Caco-2 (cell line): ENCODE measurements around the gene MYL12B. TPM values are rescaled to one million over a fixed set of nuclear protein-coding genes. Genes with fewer than 3 reads are reported as not detected.

Experiments used
- BruUV-seq: library from RNA; stranded (reverse); fragments of 400-500 nt; replicated peaks from 2 replicates; lab custom pipeline; 2021; lab: Mats Ljungman, UMichigan
- CTCF ChIA-PET: fragments of 300-600 bp; sonication (Branson Sonifier 250); formaldehyde crosslinking; loops from one replicate; lab custom pipeline; 2022; ENCODE audit warnings: antibody characterized with exemption; lab: Charles Lee
- POLR2A ChIA-PET: fragments of 300-600 bp; sonication (Branson Sonifier 250); formaldehyde crosslinking; loops from one replicate; lab custom pipeline; 2022; ENCODE audit warnings: antibody characterized with exemption; lab: Charles Lee
- DNase-seq, 2 experiments: peaks; one replicate each; pipeline versions ENCODE4 v3.0.0 to v3.0.0-alpha.2; 2020 to 2022
- H3K27me3 ChIP-seq: replicated peaks from 2 replicates; pipeline ENCODE4 v1.6.0; 2011; ENCODE audit warnings: low read length; ENCODE audit not compliant: control insufficient read depth, insufficient read depth
- H3K36me3 ChIP-seq: 2 replicates; pipeline ENCODE4 v1.5.1; 2011; ENCODE audit warnings: low read length; ENCODE audit not compliant: control insufficient read depth, insufficient read depth
- H3K4me1 ChIP-seq: fragments of 250-450 bp; sonication (Bioruptor Pico); 2 replicates; pipeline ENCODE4 v1.5.1; 2020; ENCODE audit warnings: mild to moderate bottlenecking
- H3K4me3 ChIP-seq: 2 replicates; pipeline ENCODE4 v1.5.1; 2011; ENCODE audit warnings: low read depth, mild to moderate bottlenecking, control low read depth, low read length
- H3K9me3 ChIP-seq: fragments of 250-450 bp; sonication (Bioruptor Pico); 2 replicates; pipeline ENCODE4 v1.5.1; 2020; ENCODE audit warnings: mild to moderate bottlenecking, moderate library complexity
- H3K27ac Mint-ChIP-seq: one replicate; pipeline ENCODE4 v1.8.0; 2022; ENCODE audit warnings: mixed read lengths; ENCODE audit not compliant: unreplicated experiment
- H3K27me3 Mint-ChIP-seq: one replicate; pipeline ENCODE4 v1.8.0; 2022; ENCODE audit warnings: mixed read lengths; ENCODE audit not compliant: insufficient read depth, unreplicated experiment
- H3K36me3 Mint-ChIP-seq: one replicate; pipeline ENCODE4 v1.8.0; 2022; ENCODE audit warnings: mild to moderate bottlenecking, mixed read lengths; ENCODE audit not compliant: insufficient read depth, unreplicated experiment
- H3K4me1 Mint-ChIP-seq: one replicate; pipeline ENCODE4 v1.8.0; 2022; ENCODE audit warnings: low read depth, mixed read lengths; ENCODE audit not compliant: unreplicated experiment
- H3K4me3 Mint-ChIP-seq: one replicate; pipeline ENCODE4 v1.8.0; 2022; ENCODE audit warnings: mild to moderate bottlenecking, moderate library complexity, mixed read lengths; ENCODE audit not compliant: unreplicated experiment
- H3K9me3 Mint-ChIP-seq: one replicate; pipeline ENCODE4 v1.8.0; 2022; ENCODE audit warnings: mixed read lengths; ENCODE audit not compliant: unreplicated experiment
- intact Hi-C: fragments of 100-400 bp; cut with micrococcal nuclease; formaldehyde crosslinking; loops from one replicate; pipeline ENCODE4 v1.10.0; 2022; ENCODE audit not compliant: unreplicated experiment
- total RNA-seq: library from RNA; stranded (reverse); gene quantifications from 2 replicates; pipeline ENCODE4 v1.2.3, GENCODE V29; 2022
- TF ChIP-seq, protein P1 (sequence below), 2 experiments: fragments of 200-600 bp in 1 of 2; IDR thresholded peaks; 1 replicate in 1 of 2; 2 replicates in 1 of 2; pipeline versions ENCODE4 v1.5.1 to v1.8.0; 2011 to 2022; ENCODE audit warnings: antibody characterized with exemption in 1 of 2, control low read depth in 1 of 2, inconsistent platforms in 1 of 2, low read depth in 1 of 2, low read length in 1 of 2, mild to moderate bottlenecking in 1 of 2, moderate library complexity in 1 of 2; ENCODE audit not compliant: insufficient read depth in 1 of 2, severe bottlenecking in 1 of 2, unreplicated experiment in 1 of 2

MYL12B gene
- total RNA-seq, 1 experiment from 2014 or later = 467 TPM

- POLR2A ChIA-PET = interaction anchor here (0.9 kb wide), 1 partner anchor 220 kb away, joined by 6 read pairs; no protein-coding TSS in a partner anchor
- H3K27me3 ChIP-seq = no peaks in the 10 kb centered on the region
- TF ChIP-seq, protein P1, sequence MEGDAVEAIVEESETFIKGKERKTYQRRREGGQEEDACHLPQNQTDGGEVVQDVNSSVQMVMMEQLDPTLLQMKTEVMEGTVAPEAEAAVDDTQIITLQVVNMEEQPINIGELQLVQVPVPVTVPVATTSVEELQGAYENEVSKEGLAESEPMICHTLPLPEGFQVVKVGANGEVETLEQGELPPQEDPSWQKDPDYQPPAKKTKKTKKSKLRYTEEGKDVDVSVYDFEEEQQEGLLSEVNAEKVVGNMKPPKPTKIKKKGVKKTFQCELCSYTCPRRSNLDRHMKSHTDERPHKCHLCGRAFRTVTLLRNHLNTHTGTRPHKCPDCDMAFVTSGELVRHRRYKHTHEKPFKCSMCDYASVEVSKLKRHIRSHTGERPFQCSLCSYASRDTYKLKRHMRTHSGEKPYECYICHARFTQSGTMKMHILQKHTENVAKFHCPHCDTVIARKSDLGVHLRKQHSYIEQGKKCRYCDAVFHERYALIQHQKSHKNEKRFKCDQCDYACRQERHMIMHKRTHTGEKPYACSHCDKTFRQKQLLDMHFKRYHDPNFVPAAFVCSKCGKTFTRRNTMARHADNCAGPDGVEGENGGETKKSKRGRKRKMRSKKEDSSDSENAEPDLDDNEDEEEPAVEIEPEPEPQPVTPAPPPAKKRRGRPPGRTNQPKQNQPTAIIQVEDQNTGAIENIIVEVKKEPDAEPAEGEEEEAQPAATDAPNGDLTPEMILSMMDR (IDR thresholded peaks at IDR 0.05; ENCODE audit: insufficient read depth in 1 of 2, low read depth in 1 of 2, low read length in 1 of 2, severe bottlenecking in 1 of 2, unreplicated experiment in 1 of 2) = no peak
- H3K9me3 ChIP-seq = no peaks in the 10 kb centered on the region
- Mint-ChIP-seq H3K9me3 (no peaks in the 10 kb centered on the region), H3K27me3 (no peaks in the 10 kb centered on the region), H3K4me1 (peaks cover 33% of the 10 kb centered on the region), H3K27ac (no peak overlapping the region), H3K36me3 (peaks cover 67% of the 10 kb centered on the region), H3K4me3 (no peak overlapping the region)
- no peak overlapping the region for H3K4me3 ChIP-seq
- H3K4me1 ChIP-seq = peaks cover 59% of the 10 kb centered on the region
- no TSS peak for BruUV-seq
- intact Hi-C loops = no loop called here
- CTCF ChIA-PET = interaction anchor here (0.6 kb wide), 1 partner anchor 231 kb away, joined by 5 read pairs; no protein-coding TSS in a partner anchor
- H3K36me3 ChIP-seq = no peaks in the 10 kb centered on the region; the same call in 1 of the 2 replicates
- DNase-seq = no peak
Observed at GRCh38 chr18:3251249-3251962, 10.5 kb upstream of the MYL12B start.

GRCh38 chr18:3251963-3252277 lies 10.0 kb upstream of the MYL12B start:
- intact Hi-C loops = no loop called here
- H3K9me3 ChIP-seq = no peaks in the 10 kb centered on the region
- Mint-ChIP-seq H3K27me3 (no peaks in the 10 kb centered on the region), H3K27ac (no peak overlapping the region), H3K4me3 (no peak overlapping the region), H3K36me3 (peaks cover 70% of the 10 kb centered on the region), H3K4me1 (peaks cover 36% of the 10 kb centered on the region), H3K9me3 (no peaks in the 10 kb centered on the region)
- H3K4me1 ChIP-seq = peaks cover 61% of the 10 kb centered on the region
- no TSS peak for BruUV-seq
- ChIA-PET CTCF (no interaction called here), POLR2A (no interaction called here)
- no peaks in the 10 kb centered on the region; the same call in 1 of the 2 replicates for H3K36me3 ChIP-seq
- TF ChIP-seq, protein P1 (IDR thresholded peaks at IDR 0.05; ENCODE audit: insufficient read depth in 1 of 2, low read depth in 1 of 2, low read length in 1 of 2, severe bottlenecking in 1 of 2, unreplicated experiment in 1 of 2) = no peak
- no peak for DNase-seq
- no peak overlapping the region for H3K4me3 ChIP-seq
- no peaks in the 10 kb centered on the region for H3K27me3 ChIP-seq

GRCh38 chr18:3252843-3253242 lies 9.1 kb upstream of the MYL12B start:
- peaks cover 71% of the 10 kb centered on the region for H3K4me1 ChIP-seq
- DNase-seq = no peak
- no peaks in the 10 kb centered on the region for H3K27me3 ChIP-seq
- CTCF ChIA-PET = no interaction called here
- Mint-ChIP-seq H3K36me3 (peaks cover 70% of the 10 kb centered on the region), H3K9me3 (no peaks in the 10 kb centered on the region), H3K27me3 (no peaks in the 10 kb centered on the region), H3K4me3 (no peak overlapping the region), H3K27ac (no peak overlapping the region), H3K4me1 (peaks cover 44% of the 10 kb centered on the region)
- no peak overlapping the region for H3K4me3 ChIP-seq
- BruUV-seq = no TSS peak
- H3K36me3 ChIP-seq = no peaks in the 10 kb centered on the region; the same call in 1 of the 2 replicates
- TF ChIP-seq, protein P1 (IDR thresholded peaks at IDR 0.05; ENCODE audit: insufficient read depth in 1 of 2, low read depth in 1 of 2, low read length in 1 of 2, severe bottlenecking in 1 of 2, unreplicated experiment in 1 of 2) = no peak
- POLR2A ChIA-PET = no interaction called here
- intact Hi-C loops = no loop called here
- H3K9me3 ChIP-seq = no peaks in the 10 kb centered on the region
